ENCODE data around the gene GSTM1. TPM values are rescaled to one million over a fixed set of nuclear protein-coding genes. Genes with fewer than 3 reads are reported as not detected.
A peak's percentile ranks its signal among the peaks of the same experiment; 100 is the strongest.
"Not testable (repeated sequence)": the region's sequence is repeated elsewhere in the genome, so short reads cannot be mapped to it uniquely, and the experiment has no call there.

The GSTM1 gene
- total RNA-seq, 4 donors from 2014 or later: 0.83 to 299 TPM; not detected in 2

DNA sequence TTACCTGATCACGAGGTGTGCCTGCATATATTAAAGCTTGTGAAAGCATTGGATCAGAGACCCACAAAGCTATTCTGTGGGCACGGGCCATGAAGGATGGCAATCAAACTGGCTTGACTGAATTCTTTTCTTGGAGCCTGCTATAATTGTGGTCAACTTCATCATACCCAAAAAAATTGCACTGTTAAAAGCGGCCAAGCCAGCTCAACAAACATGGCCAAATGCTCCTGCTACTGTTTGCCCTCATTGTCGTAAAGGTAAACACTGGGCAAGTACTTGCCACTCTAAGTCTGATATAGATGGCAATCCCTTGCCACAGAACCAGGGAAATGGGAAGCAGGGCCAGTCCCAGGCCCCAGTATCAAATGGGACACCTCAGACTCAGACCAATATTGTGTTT, 17.8 kb downstream of the GSTM1 start:
- 79 to 83% methylated on average over 4 of the region's 4 CpGs for WGBS, 2 donors
- Histone ChIP-seq H3K4me3 (no peak overlapping the region), H3K27ac (no peak overlapping the region)

DNA sequence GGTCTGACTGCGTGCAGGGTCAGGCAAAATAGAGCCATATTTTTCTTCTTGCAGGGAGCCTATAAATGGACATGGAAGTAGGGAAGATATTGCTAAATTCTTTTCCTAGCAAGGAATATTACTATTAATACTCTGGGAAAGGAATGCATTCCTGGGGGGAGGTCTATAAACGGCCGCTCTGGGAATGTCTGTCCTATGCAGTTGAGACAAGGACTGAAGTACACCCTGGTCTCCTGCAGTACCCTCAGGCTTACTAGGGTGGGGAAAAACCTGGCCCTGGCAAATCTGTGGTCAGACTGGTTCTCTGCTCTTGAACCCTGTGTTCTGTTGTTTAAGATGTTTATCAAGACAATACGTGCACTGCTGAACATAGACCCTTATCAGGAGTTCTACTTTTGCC, 21.3 kb downstream of the GSTM1 start:
- H3K4me1 ChIP-seq; H3K4me3 ChIP-seq; H3K36me3 ChIP-seq; H3K27me3 ChIP-seq; H3K27ac ChIP-seq; DNase-seq; intact Hi-C loops (cut with DNase I): not testable (repeated sequence)
- peaks cover 0 to 16% (median 0%) of the 10 kb centered on the region in 3 donors for H3K9me3 ChIP-seq
- 67 to 75% methylated on average over 4 of the region's 4 CpGs for WGBS, 2 donors

More for the DNA sequence above, 17.8 kb downstream of the GSTM1 start:
- intact Hi-C loops (cut with DNase I): no loop called here
- DNase-seq: no peak
- Histone ChIP-seq H3K9me3 (peaks cover 0 to 26% (median 0%) of the 10 kb centered on the region in 3 donors), H3K4me1 (no peaks in the 10 kb centered on the region), H3K36me3 (no peaks in the 10 kb centered on the region), H3K27me3 (no peaks in the 10 kb centered on the region)
- no peak for TF ChIP-seq POLR2A (IDR thresholded peaks at IDR 0.05)
- TF ChIP-seq, protein P1, sequence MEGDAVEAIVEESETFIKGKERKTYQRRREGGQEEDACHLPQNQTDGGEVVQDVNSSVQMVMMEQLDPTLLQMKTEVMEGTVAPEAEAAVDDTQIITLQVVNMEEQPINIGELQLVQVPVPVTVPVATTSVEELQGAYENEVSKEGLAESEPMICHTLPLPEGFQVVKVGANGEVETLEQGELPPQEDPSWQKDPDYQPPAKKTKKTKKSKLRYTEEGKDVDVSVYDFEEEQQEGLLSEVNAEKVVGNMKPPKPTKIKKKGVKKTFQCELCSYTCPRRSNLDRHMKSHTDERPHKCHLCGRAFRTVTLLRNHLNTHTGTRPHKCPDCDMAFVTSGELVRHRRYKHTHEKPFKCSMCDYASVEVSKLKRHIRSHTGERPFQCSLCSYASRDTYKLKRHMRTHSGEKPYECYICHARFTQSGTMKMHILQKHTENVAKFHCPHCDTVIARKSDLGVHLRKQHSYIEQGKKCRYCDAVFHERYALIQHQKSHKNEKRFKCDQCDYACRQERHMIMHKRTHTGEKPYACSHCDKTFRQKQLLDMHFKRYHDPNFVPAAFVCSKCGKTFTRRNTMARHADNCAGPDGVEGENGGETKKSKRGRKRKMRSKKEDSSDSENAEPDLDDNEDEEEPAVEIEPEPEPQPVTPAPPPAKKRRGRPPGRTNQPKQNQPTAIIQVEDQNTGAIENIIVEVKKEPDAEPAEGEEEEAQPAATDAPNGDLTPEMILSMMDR (IDR thresholded peaks at IDR 0.05): no peak

DNA sequence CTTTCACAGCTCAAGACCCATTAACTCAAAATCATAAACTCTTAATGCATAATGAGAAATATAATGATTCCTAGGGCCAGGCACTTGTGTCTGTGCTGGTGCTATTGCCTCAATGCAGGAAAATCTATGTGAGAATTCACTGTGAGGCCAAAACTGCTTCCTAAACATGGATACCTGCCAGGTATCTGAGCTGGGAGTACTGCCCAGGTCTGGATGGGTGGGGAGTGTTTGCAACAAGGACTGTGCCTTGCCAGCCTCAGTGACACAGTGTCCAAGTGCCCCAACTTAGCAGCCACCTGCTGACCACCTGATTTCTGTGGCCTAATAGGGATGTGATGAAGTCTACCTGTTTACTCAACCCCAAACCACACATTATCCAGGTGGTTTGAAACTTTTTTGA, 22.2 kb downstream of the GSTM1 start:
- H3K27ac ChIP-seq; H3K4me3 ChIP-seq; H3K27me3 ChIP-seq; DNase-seq; intact Hi-C loops (cut with DNase I); H3K36me3 ChIP-seq; H3K4me1 ChIP-seq: not testable (repeated sequence)
- peaks cover 0 to 16% (median 0%) of the 10 kb centered on the region in 3 donors for H3K9me3 ChIP-seq

DNA sequence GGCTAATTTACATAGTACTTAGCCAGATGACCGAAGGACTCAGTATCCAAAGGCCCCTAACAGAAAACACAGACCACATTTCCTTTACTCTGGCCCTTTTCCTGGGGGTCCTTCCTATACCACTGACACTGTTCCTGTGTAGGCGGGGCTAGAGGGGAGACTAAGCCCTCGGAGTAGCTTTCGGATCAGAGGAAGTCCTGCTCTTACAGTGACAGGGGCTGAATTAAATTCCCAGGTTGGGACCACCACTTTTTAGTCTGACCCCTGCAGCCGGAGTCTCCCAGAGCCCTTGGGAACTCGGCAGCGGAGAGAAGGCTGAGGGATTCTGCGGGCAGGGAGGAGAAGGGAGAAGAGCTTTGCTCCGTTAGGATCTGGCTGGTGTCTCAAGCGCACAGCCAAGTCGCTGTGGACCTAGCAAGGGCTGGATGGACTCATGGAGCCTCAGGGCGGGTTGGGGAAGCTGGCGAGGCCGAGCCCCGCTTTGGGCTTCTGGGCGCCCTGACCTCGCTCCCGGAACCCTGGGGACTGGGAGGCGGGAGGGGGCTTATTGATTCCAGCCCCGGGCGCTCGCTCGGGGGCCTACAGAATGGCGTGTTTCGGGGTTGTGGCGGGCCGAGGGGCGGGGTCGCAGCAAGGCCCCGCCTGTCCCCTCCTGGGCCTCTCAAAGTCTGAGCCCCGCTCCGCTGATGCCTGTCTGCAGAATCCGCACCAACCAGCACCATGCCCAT, 24.1 kb downstream of the GSTM1 start, which contains the start of gene GSTM5:
GSTM5 (plus strand) TSS at position 659 of the 728 bp plus-strand sequence; CDS start at position 721, 62 bp downstream.
- WGBS, 2 donors: 33 to 69% methylated on average over 3 to 8 of the region's 33 CpGs
- peak within 1 kb of the TSS in 3 of 4 donors; percentile 29 to 60 (median 37) for H3K4me3 ChIP-seq
- intact Hi-C loops (cut with DNase I): not testable (repeated sequence)

DNA sequence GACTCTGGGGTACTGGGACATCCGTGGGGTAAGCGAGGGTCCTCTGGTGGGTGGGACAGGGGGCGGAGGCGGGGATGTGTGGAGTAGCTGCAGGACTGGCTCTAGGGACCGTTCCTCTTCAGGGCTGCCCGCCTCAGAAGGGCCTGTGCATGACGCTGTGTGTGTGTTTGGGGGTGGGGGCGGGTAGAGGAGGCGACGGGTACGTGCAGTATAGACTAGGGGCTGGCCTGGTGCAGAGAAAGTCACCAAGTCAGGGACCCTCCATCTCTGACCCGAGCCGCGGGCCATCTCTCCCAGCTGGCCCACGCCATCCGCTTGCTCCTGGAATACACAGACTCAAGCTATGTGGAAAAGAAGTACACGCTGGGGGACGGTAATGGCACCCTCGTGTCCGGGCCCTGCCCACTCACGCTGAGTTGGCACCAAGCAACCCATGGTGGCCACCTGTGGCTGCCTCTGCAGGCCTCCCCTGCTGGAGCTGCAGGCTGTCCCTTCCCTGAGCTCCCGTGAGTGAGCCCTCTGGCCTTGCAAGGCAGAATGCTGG, 24.8 kb downstream of the GSTM1 start:
- peak overlapping the region in 1 of 4 donors; percentile 9 for H3K27ac ChIP-seq
- no peak for TF ChIP-seq POLR2A (IDR thresholded peaks at IDR 0.05)
- TF ChIP-seq, protein P1 (IDR thresholded peaks at IDR 0.05): no peak
- peaks cover 0 to 16% (median 0%) of the 10 kb centered on the region in 3 donors for H3K9me3 ChIP-seq
- intact Hi-C loops (cut with DNase I): no loop called here
- no CpG with 5 or more reads among the region's 22 CpGs for WGBS, 2 donors
- H3K27me3 ChIP-seq: no peaks in the 10 kb centered on the region
- DNase-seq: no peak
- H3K4me1 ChIP-seq: peaks cover 10 to 30% (median 25%) of the 10 kb centered on the region in 3 donors
- H3K36me3 ChIP-seq: no peaks in the 10 kb centered on the region
- H3K4me3 ChIP-seq: peak overlapping the region in 3 of 4 donors; percentile 29 to 60 (median 37)

More for the DNA sequence above, 24.1 kb downstream of the GSTM1 start, which contains the start of gene GSTM5:
- H3K27me3 ChIP-seq, DNase-seq, H3K36me3 ChIP-seq: not testable (repeated sequence)
- H3K4me1 ChIP-seq: peaks cover 7 to 23% (median 19%) of the 10 kb centered on the region in 3 donors
- peaks cover 0 to 16% (median 0%) of the 10 kb centered on the region in 3 donors for H3K9me3 ChIP-seq
- peak within 1 kb of the TSS in 2 of 4 donors; percentile 9 to 29 for H3K27ac ChIP-seq

DNA sequence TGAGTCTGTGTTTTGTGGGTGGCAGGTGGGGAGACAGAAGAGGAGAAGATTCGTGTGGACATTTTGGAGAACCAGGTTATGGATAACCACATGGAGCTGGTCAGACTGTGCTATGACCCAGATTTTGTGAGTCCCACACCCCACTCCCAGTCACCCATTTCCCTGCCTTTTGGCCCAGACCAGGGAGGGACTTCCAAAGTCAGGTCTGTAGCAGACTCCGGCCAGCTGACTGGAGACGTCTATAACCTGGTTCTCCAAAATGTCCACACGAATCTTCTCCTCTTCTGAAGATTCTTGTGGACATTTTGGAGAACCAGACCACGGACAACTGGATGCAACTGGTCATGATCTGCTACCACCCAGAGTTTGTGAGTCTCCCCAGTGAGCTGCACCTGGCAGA, 26.0 kb downstream of the GSTM1 start:
- intact Hi-C loops (cut with DNase I): no loop called here
- Histone ChIP-seq H3K36me3 (no peaks in the 10 kb centered on the region), H3K4me3 (no peak overlapping the region), H3K27me3 (no peaks in the 10 kb centered on the region), H3K4me1 (peaks cover 21 to 42% (median 37%) of the 10 kb centered on the region in 3 donors), H3K9me3 (peaks cover 0 to 8% (median 0%) of the 10 kb centered on the region in 3 donors), H3K27ac (no peak overlapping the region)
- no peak for DNase-seq
- WGBS, 2 donors: 78 to 91% methylated on average over 5 of the region's 5 CpGs
- TF ChIP-seq, protein P1 (IDR thresholded peaks at IDR 0.05): no peak
- TF ChIP-seq POLR2A (IDR thresholded peaks at IDR 0.05): no peak

Data from esophagus squamous epithelium (tissue), 5 donors.